Keratinocyte (primary cell): ENCODE measurements around the gene SPATA31D1. TPM values are rescaled to one million over a fixed set of nuclear protein-coding genes. Genes with fewer than 3 reads are reported as not detected.

ENCODE experiments used
- DNase-seq: peaks from one replicate; pipeline ENCODE4 v3.0.0-alpha.2; 2011; ENCODE audit warnings: low read depth, missing footprints, low spot score
- FAIRE-seq: peaks from 2 replicates; lab custom pipeline; 2011; peaks lifted over from hg19 to GRCh38; lab: Jason Lieb, UNC
- H2AFZ ChIP-seq: 2 replicates; pipeline ENCODE4 v1.6.0; 2012; ENCODE audit warnings: low read length, control low read depth, inconsistent platforms; ENCODE audit not compliant: control insufficient read depth
- H3K27ac ChIP-seq: 2 replicates; pipeline ENCODE4 v1.5.1; 2011; ENCODE audit warnings: low read length; ENCODE audit not compliant: control insufficient read depth, insufficient read depth
- H3K27me3 ChIP-seq: 3 replicates; pipeline ENCODE4 v1.6.0; 2011; ENCODE audit warnings: low read length; ENCODE audit not compliant: control insufficient read depth, insufficient read depth; ENCODE audit errors: extremely low read depth
- H3K36me3 ChIP-seq, 2 experiments: 2 replicates in 1 of 2; 3 replicates in 1 of 2; pipeline ENCODE4 v1.5.1; 2011; ENCODE audit warnings: low read length in 2 of 2, mild to moderate bottlenecking in 1 of 2; ENCODE audit not compliant: control insufficient read depth in 2 of 2, insufficient read depth in 2 of 2; ENCODE audit errors: extremely low read depth in 1 of 2
- H3K4me1 ChIP-seq: 3 replicates; pipeline ENCODE4 v1.5.1; 2011; ENCODE audit warnings: low read length; ENCODE audit not compliant: control insufficient read depth, insufficient read depth; ENCODE audit errors: extremely low read depth
- H3K4me2 ChIP-seq: 3 replicates; pipeline ENCODE4 v1.6.0; 2011; ENCODE audit warnings: low read depth, low read length; ENCODE audit not compliant: control insufficient read depth, insufficient read depth; ENCODE audit errors: extremely low read depth
- H3K4me3 ChIP-seq, 3 experiments: fragments of 200-600 bp in 1 of 3; sonication (generic) in 1 of 3; 2 replicates in 2 of 3; 3 replicates in 1 of 3; pipeline ENCODE4 v1.5.1; 2011 to 2016; ENCODE audit warnings: low read length in 3 of 3, mild to moderate bottlenecking in 3 of 3, control low read depth in 2 of 3, inconsistent platforms in 1 of 3, low read depth in 1 of 3, mixed read lengths in 1 of 3, mixed run types in 1 of 3, moderate library complexity in 1 of 3; ENCODE audit not compliant: control insufficient read depth in 2 of 3, insufficient read depth in 2 of 3; ENCODE audit errors: extremely low read depth in 1 of 3
- H3K79me2 ChIP-seq: 2 replicates; pipeline ENCODE4 v1.6.0; 2012; ENCODE audit warnings: low read length; ENCODE audit not compliant: control insufficient read depth, insufficient read depth
- H3K9ac ChIP-seq: 3 replicates; pipeline ENCODE4 v1.6.0; 2011; ENCODE audit warnings: low read length; ENCODE audit not compliant: control insufficient read depth, insufficient read depth; ENCODE audit errors: extremely low read depth
- H3K9me1 ChIP-seq: 3 replicates; pipeline ENCODE4 v1.6.0; 2011; ENCODE audit warnings: low read length; ENCODE audit not compliant: control insufficient read depth, insufficient read depth; ENCODE audit errors: extremely low read depth
- H3K9me3 ChIP-seq: 2 replicates; pipeline ENCODE4 v1.5.1; 2012; ENCODE audit warnings: low read depth, low read length; ENCODE audit not compliant: control insufficient read depth
- H4K20me1 ChIP-seq: 3 replicates; pipeline ENCODE4 v1.6.0; 2011; ENCODE audit warnings: low read length; ENCODE audit not compliant: control insufficient read depth, insufficient read depth; ENCODE audit errors: extremely low read depth
- CTCF ChIP-seq, 3 experiments: IDR thresholded peaks in 1 of 3; conservative IDR thresholded peaks in 1 of 3; optimal IDR thresholded peaks in 1 of 3; 2 replicates in 2 of 3; 3 replicates in 1 of 3; pipeline versions ENCODE3 to v1.5.1; 2011; ENCODE audit warnings: low read length in 3 of 3, mild to moderate bottlenecking in 3 of 3, moderate library complexity in 2 of 3, control low read depth in 1 of 3, inconsistent platforms in 1 of 3; ENCODE audit not compliant: insufficient read depth in 2 of 3; ENCODE audit errors: extremely low read depth in 1 of 3
- EZH2 ChIP-seq: IDR thresholded peaks from one replicate; pipeline ENCODE4 v1.6.1; 2012; ENCODE audit warnings: inconsistent platforms, mild to moderate bottlenecking, low read length, moderate library complexity
- dilution Hi-C: fragments of 300-500 bp; cut with MboI; formaldehyde crosslinking; loops from one replicate; pipeline ENCODE4 v1.7.0; 2020; ENCODE audit warnings: low sequenced_read_pairs; ENCODE audit not compliant: extremely low pct_ligation_motif_present
- polyA plus RNA-seq, 5 experiments: library from polyadenylated mRNA; depleted of rRNA in 3 of 5; stranded (reverse) in 3 of 5; stranded (forward) in 1 of 5; unstranded in 1 of 5; fragments of >200 nt; gene quantifications; 1 replicate in 1 of 5; 2 replicates in 3 of 5; 3 replicates in 1 of 5; pipeline versions ENCODE4 v1.2.1 to v1.2.3, GENCODE V29; 2011 to 2012; ENCODE audit warnings: missing spikeins in 2 of 5, low read depth in 1 of 5, low replicate concordance in 1 of 5

The SPATA31D1 gene
- polyA plus RNA-seq, 1 donor (not counting 4 experiments of a cell fraction or from before 2014, with no cell fraction given) = not detected

GRCh38 chr9:81969971-81970370 lies 18.6 kb upstream of the SPATA31D1 start:
- TF ChIP-seq EZH2 (no peak), CTCF (optimal IDR thresholded peaks at IDR 0.05 in 1 of 3, IDR thresholded peaks at IDR 0.05 in 1 of 3, conservative IDR thresholded peaks at IDR 0.05 in 1 of 3; ENCODE audit: extremely low read depth in 1 of 3, insufficient read depth in 2 of 3, low read length in 3 of 3) (peak in 1 of 3 experiments; percentile 16)
- H3K9ac ChIP-seq = no peak overlapping the region
- H3K9me1 ChIP-seq = no peaks in the 10 kb centered on the region
- no peaks in the 10 kb centered on the region for H3K9me3 ChIP-seq
- no peaks in the 10 kb centered on the region for H3K27me3 ChIP-seq
- dilution Hi-C loops = no loop called here
- no peak overlapping the region for H2AFZ ChIP-seq
- H3K4me2 ChIP-seq = no peak overlapping the region
- no peak overlapping the region for H3K27ac ChIP-seq
- no peaks in the 10 kb centered on the region for H4K20me1 ChIP-seq
- H3K4me1 ChIP-seq = no peaks in the 10 kb centered on the region
- H3K4me3 ChIP-seq = no peak overlapping the region
- no peaks in the 10 kb centered on the region for H3K79me2 ChIP-seq
- no peak for FAIRE-seq
- H3K36me3 ChIP-seq = no peaks in the 10 kb centered on the region
- no peak for DNase-seq

GRCh38 chr9:81971727-81972126 lies 16.8 kb upstream of the SPATA31D1 start:
- Histone ChIP-seq H3K4me3 (no peak overlapping the region), H3K27me3 (no peaks in the 10 kb centered on the region), H3K9me3 (no peaks in the 10 kb centered on the region), H3K79me2 (no peaks in the 10 kb centered on the region), H3K4me2 (no peak overlapping the region), H3K4me1 (no peaks in the 10 kb centered on the region), H3K9ac (no peak overlapping the region), H2AFZ (no peak overlapping the region), H3K27ac (no peak overlapping the region), H3K9me1 (no peaks in the 10 kb centered on the region), H3K36me3 (no peaks in the 10 kb centered on the region), H4K20me1 (no peaks in the 10 kb centered on the region)
- DNase-seq (no peak), FAIRE-seq (no peak)
- dilution Hi-C loops = no loop called here
- TF ChIP-seq CTCF (optimal IDR thresholded peaks at IDR 0.05 in 1 of 3, IDR thresholded peaks at IDR 0.05 in 1 of 3, conservative IDR thresholded peaks at IDR 0.05 in 1 of 3; ENCODE audit: extremely low read depth in 1 of 3, insufficient read depth in 2 of 3, low read length in 3 of 3) = no peak
- TF ChIP-seq EZH2 = no peak
